ACC112 (cell line): ENCODE results near the gene CLNK.

Experiments
- H2AFZ ChIP-seq: fragments of 200-600 bp; sonication (generic); one replicate; pipeline ENCODE4 v1.6.0; 2017; ENCODE audit warnings: antibody characterized with exemption, low read length; ENCODE audit not compliant: unreplicated experiment
- H3K27ac ChIP-seq: fragments of 200-600 bp; sonication (generic); 2 replicates; pipeline ENCODE4 v1.5.1; 2014; ENCODE audit warnings: low read depth, mild to moderate bottlenecking, antibody characterized with exemption, low read length, moderate library complexity
- H3K27me3 ChIP-seq: fragments of 200-600 bp; sonication (generic); 2 replicates; pipeline ENCODE4 v1.6.1; 2014; ENCODE audit warnings: mild to moderate bottlenecking, antibody characterized with exemption, low read length, moderate library complexity, mixed read lengths; ENCODE audit not compliant: insufficient read depth
- H3K36me3 ChIP-seq: fragments of 200-600 bp; sonication (generic); 2 replicates; pipeline ENCODE4 v1.6.1; 2016; ENCODE audit warnings: mild to moderate bottlenecking, antibody characterized with exemption, low read length, moderate library complexity, mixed read lengths; ENCODE audit not compliant: insufficient read depth
- H3K4me1 ChIP-seq: fragments of 200-600 bp; sonication (generic); one replicate; pipeline ENCODE4 v1.6.1; 2016; ENCODE audit warnings: low read length, mixed read lengths; ENCODE audit not compliant: insufficient read depth, unreplicated experiment, control insufficient read depth
- H3K4me3 ChIP-seq: fragments of 200-600 bp; sonication (generic); 2 replicates; pipeline ENCODE4 v1.5.1; 2014; ENCODE audit warnings: mild to moderate bottlenecking, low read depth, low read length
- H3K79me2 ChIP-seq: fragments of 200-600 bp; sonication (generic); one replicate; pipeline ENCODE4 v1.6.0; 2016; ENCODE audit warnings: low read length; ENCODE audit not compliant: control insufficient read depth, unreplicated experiment, insufficient read depth

The CLNK gene

GRCh38 chr4:10639664-10640063 is 44.9 kb downstream of the CLNK start:
- H3K4me1 ChIP-seq, result no peaks in the 10 kb centered on the region

GRCh38 chr4:10639100-10639499 is 45.5 kb downstream of the CLNK start:
- Histone ChIP-seq H2AFZ (no peak overlapping the region), H3K4me1 (no peaks in the 10 kb centered on the region), H3K79me2 (no peaks in the 10 kb centered on the region), H3K27me3 (peaks cover 20% of the 10 kb centered on the region; the same call in 1 of the 2 replicates), H3K36me3 (no peaks in the 10 kb centered on the region), H3K4me3 (no peak overlapping the region), H3K27ac (no peak overlapping the region)

More at GRCh38 chr4:10639664-10640063, 44.9 kb downstream of the CLNK start:
- H3K4me3 ChIP-seq, result no peak overlapping the region
- H3K27me3 ChIP-seq, result peaks cover 14% of the 10 kb centered on the region; the same call in 1 of the 2 replicates
- H3K79me2 ChIP-seq, result no peaks in the 10 kb centered on the region
- no peak overlapping the region for H3K27ac ChIP-seq
- H2AFZ ChIP-seq, result no peak overlapping the region
- H3K36me3 ChIP-seq, result no peaks in the 10 kb centered on the region

GRCh38 chr4:10635091-10635490 is 49.5 kb downstream of the CLNK start:
- Histone ChIP-seq H3K27me3 (peaks cover 45% of the 10 kb centered on the region), H3K79me2 (no peaks in the 10 kb centered on the region), H3K4me1 (no peaks in the 10 kb centered on the region), H3K27ac (no peak overlapping the region), H3K4me3 (no peak overlapping the region), H2AFZ (no peak overlapping the region), H3K36me3 (no peaks in the 10 kb centered on the region)

GRCh38 chr4:10629394-10629793 is 55.2 kb downstream of the CLNK start:
- Histone ChIP-seq H2AFZ (no peak overlapping the region), H3K27ac (no peak overlapping the region), H3K4me1 (no peaks in the 10 kb centered on the region), H3K4me3 (no peak overlapping the region), H3K27me3 (peaks cover 76% of the 10 kb centered on the region), H3K36me3 (no peaks in the 10 kb centered on the region), H3K79me2 (no peaks in the 10 kb centered on the region)

GRCh38 chr4:10625131-10625530 is 59.4 kb downstream of the CLNK start:
- no peaks in the 10 kb centered on the region for H3K79me2 ChIP-seq
- H2AFZ ChIP-seq, result no peak overlapping the region
- H3K36me3 ChIP-seq, result no peaks in the 10 kb centered on the region
- peaks cover 54% of the 10 kb centered on the region for H3K27me3 ChIP-seq
- no peak overlapping the region for H3K4me3 ChIP-seq
- H3K4me1 ChIP-seq, result no peaks in the 10 kb centered on the region
- no peak overlapping the region for H3K27ac ChIP-seq

- Histone ChIP-seq H3K4me1 (no peaks in the 10 kb centered on the region), H2AFZ (no peak overlapping the region), H3K27me3 (peaks cover 41% of the 10 kb centered on the region)
Measured at GRCh38 chr4:10623862-10624261, 60.7 kb downstream of the CLNK start.

GRCh38 chr4:10623241-10623640 is 61.3 kb downstream of the CLNK start:
- H2AFZ ChIP-seq, result no peak overlapping the region
- H3K27me3 ChIP-seq, result peaks cover 39% of the 10 kb centered on the region
- H3K27ac ChIP-seq, result no peak overlapping the region
- no peaks in the 10 kb centered on the region for H3K36me3 ChIP-seq
- H3K4me1 ChIP-seq, result no peaks in the 10 kb centered on the region
- H3K4me3 ChIP-seq, result no peak overlapping the region
- H3K79me2 ChIP-seq, result no peaks in the 10 kb centered on the region

More at GRCh38 chr4:10623862-10624261, 60.7 kb downstream of the CLNK start:
- Histone ChIP-seq H3K27ac (no peak overlapping the region), H3K79me2 (no peaks in the 10 kb centered on the region), H3K36me3 (no peaks in the 10 kb centered on the region), H3K4me3 (no peak overlapping the region)

GRCh38 chr4:10622728-10623127 is 61.8 kb downstream of the CLNK start:
- Histone ChIP-seq H2AFZ (no peak overlapping the region), H3K36me3 (no peaks in the 10 kb centered on the region), H3K79me2 (no peaks in the 10 kb centered on the region), H3K4me3 (no peak overlapping the region), H3K27me3 (peaks cover 35% of the 10 kb centered on the region), H3K27ac (no peak overlapping the region), H3K4me1 (no peaks in the 10 kb centered on the region)

- Histone ChIP-seq H3K79me2 (no peaks in the 10 kb centered on the region), H3K27ac (no peak overlapping the region), H2AFZ (no peak overlapping the region), H3K4me1 (no peaks in the 10 kb centered on the region), H3K27me3 (peaks cover 20% of the 10 kb centered on the region), H3K36me3 (no peaks in the 10 kb centered on the region), H3K4me3 (no peak overlapping the region)
Measured at GRCh38 chr4:10620935-10621488, 63.6 kb downstream of the CLNK start.

- Histone ChIP-seq H3K4me3 (no peak overlapping the region), H3K27me3 (peaks cover 8% of the 10 kb centered on the region; the same call in 1 of the 2 replicates), H3K36me3 (no peaks in the 10 kb centered on the region), H2AFZ (no peak overlapping the region), H3K4me1 (no peaks in the 10 kb centered on the region), H3K27ac (no peak overlapping the region), H3K79me2 (no peaks in the 10 kb centered on the region)
Measured at GRCh38 chr4:10619855-10620254, 64.7 kb downstream of the CLNK start.

- Histone ChIP-seq H2AFZ (no peak overlapping the region), H3K27ac (no peak overlapping the region), H3K79me2 (no peaks in the 10 kb centered on the region), H3K36me3 (no peaks in the 10 kb centered on the region), H3K4me3 (no peak overlapping the region), H3K4me1 (no peaks in the 10 kb centered on the region), H3K27me3 (peaks cover 5% of the 10 kb centered on the region; the same call in 1 of the 2 replicates)
Measured at GRCh38 chr4:10619220-10619619, 65.3 kb downstream of the CLNK start.
